H9 (cell line): ENCODE measurements around the gene LRCH4. TPM values are rescaled to one million over a fixed set of nuclear protein-coding genes. Genes with fewer than 3 reads are reported as not detected.

Experiments used
- DNase-seq: peaks from one replicate; pipeline ENCODE4 v3.0.0-alpha.2; 2017
- H2AFZ ChIP-seq: one replicate; pipeline ENCODE4 v1.6.1; 2013; ENCODE audit warnings: mild to moderate bottlenecking, low read length, control low read depth, moderate library complexity
- H2AK5ac ChIP-seq: 2 replicates; pipeline ENCODE4 v1.6.1; 2013; ENCODE audit warnings: low read length, control low read depth, mixed read lengths; ENCODE audit not compliant: insufficient read length
- H2BK120ac ChIP-seq: one replicate; pipeline ENCODE4 v1.6.1; 2013; ENCODE audit warnings: low read depth, mild to moderate bottlenecking, low read length, control low read depth, inconsistent platforms; ENCODE audit not compliant: poor library complexity, severe bottlenecking
- H2BK12ac ChIP-seq: 2 replicates; pipeline ENCODE4 v1.6.1; 2013; ENCODE audit warnings: low read length, control low read depth, mixed read lengths, low read depth; ENCODE audit not compliant: insufficient read length
- H2BK15ac ChIP-seq: 2 replicates; pipeline ENCODE4 v1.6.1; 2013; ENCODE audit warnings: low read depth, low read length, control low read depth
- H2BK20ac ChIP-seq: one replicate; pipeline ENCODE4 v1.6.1; 2013; ENCODE audit warnings: low read depth, mild to moderate bottlenecking, low read length, control low read depth, inconsistent platforms; ENCODE audit not compliant: poor library complexity, severe bottlenecking
- H2BK5ac ChIP-seq: 2 replicates; pipeline ENCODE4 v1.6.1; 2013; ENCODE audit warnings: low read length, control low read depth, mixed read lengths; ENCODE audit not compliant: insufficient read length
- H3K14ac ChIP-seq: 2 replicates; pipeline ENCODE4 v1.6.1; 2013; ENCODE audit warnings: low read length, control low read depth; ENCODE audit not compliant: insufficient read depth
- H3K18ac ChIP-seq: 2 replicates; pipeline ENCODE4 v1.6.1; 2013; ENCODE audit warnings: low read depth, mild to moderate bottlenecking, mixed read lengths, low read length, control low read depth; ENCODE audit not compliant: insufficient read length
- H3K23ac ChIP-seq: 2 replicates; pipeline ENCODE4 v1.6.1; 2013; ENCODE audit warnings: low read length, control low read depth, mixed read lengths, low read depth; ENCODE audit not compliant: insufficient read length
- H3K23me2 ChIP-seq: 2 replicates; pipeline ENCODE4 v1.6.1; 2013; ENCODE audit warnings: low read depth, mild to moderate bottlenecking, mixed read lengths, low read length, control low read depth; ENCODE audit not compliant: insufficient read length, poor library complexity, severe bottlenecking
- H3K27ac ChIP-seq: 2 replicates; pipeline ENCODE4 v1.5.1; 2013; ENCODE audit warnings: low read length, control low read depth, mixed read lengths, low read depth; ENCODE audit not compliant: insufficient read length
- H3K27me3 ChIP-seq: 2 replicates; pipeline ENCODE4 v1.6.1; 2013; ENCODE audit warnings: low read length, control low read depth, inconsistent platforms; ENCODE audit not compliant: insufficient read depth
- H3K4ac ChIP-seq: 2 replicates; pipeline ENCODE4 v1.6.1; 2013; ENCODE audit warnings: low read depth, mild to moderate bottlenecking, control low read depth, inconsistent platforms, low read length, moderate library complexity
- H3K4me1 ChIP-seq: 2 replicates; pipeline ENCODE4 v1.6.1; 2013; ENCODE audit warnings: low read length, control low read depth, inconsistent platforms; ENCODE audit not compliant: insufficient read depth
- H3K4me2 ChIP-seq: 2 replicates; pipeline ENCODE4 v1.6.1; 2013; ENCODE audit warnings: low read length, control low read depth, mixed read lengths; ENCODE audit not compliant: insufficient read length, insufficient read depth
- H3K56ac ChIP-seq: 2 replicates; pipeline ENCODE4 v1.6.1; 2013; ENCODE audit warnings: low read depth, mild to moderate bottlenecking, mixed read lengths, low read length, control low read depth; ENCODE audit not compliant: insufficient read length
- H3K79me1 ChIP-seq: 2 replicates; pipeline ENCODE4 v1.6.1; 2013; ENCODE audit warnings: low read depth, mild to moderate bottlenecking, moderate library complexity, low read length, control low read depth, inconsistent platforms; ENCODE audit not compliant: insufficient read depth, poor library complexity, severe bottlenecking
- H3K79me2 ChIP-seq: 2 replicates; pipeline ENCODE4 v1.6.1; 2013; ENCODE audit warnings: low read length, control low read depth, inconsistent platforms; ENCODE audit not compliant: insufficient read depth
- H3K9ac ChIP-seq: 2 replicates; pipeline ENCODE4 v1.6.1; 2013; ENCODE audit warnings: low read length, control low read depth, mixed read lengths; ENCODE audit not compliant: insufficient read length; ENCODE audit errors: extremely low read depth
- H3K9me3 ChIP-seq: one replicate; pipeline ENCODE4 v1.6.1; 2013; ENCODE audit warnings: low read depth, low read length, inconsistent platforms; ENCODE audit not compliant: control insufficient read depth
- H3T11ph ChIP-seq: one replicate; pipeline ENCODE4 v1.6.1; 2013; ENCODE audit warnings: mild to moderate bottlenecking, low read length, control low read depth, inconsistent platforms
- H4K20me1 ChIP-seq: one replicate; pipeline ENCODE4 v1.6.1; 2013; ENCODE audit not compliant: control insufficient read depth, insufficient read length, insufficient read depth
- H4K5ac ChIP-seq: 2 replicates; pipeline ENCODE4 v1.6.1; 2013; ENCODE audit warnings: low read depth, mild to moderate bottlenecking, mixed read lengths, low read length, control low read depth; ENCODE audit not compliant: insufficient read length
- H4K8ac ChIP-seq: replicated peaks from 2 replicates; pipeline ENCODE4 v1.6.1; 2013; ENCODE audit warnings: low read length, control low read depth, mixed read lengths, low read depth; ENCODE audit not compliant: insufficient read length
- H4K91ac ChIP-seq: 2 replicates; pipeline ENCODE4 v1.6.1; 2013; ENCODE audit warnings: low read depth, mild to moderate bottlenecking, moderate library complexity, mixed read lengths, low read length, control low read depth; ENCODE audit not compliant: insufficient read length
- H3K27ac Mint-ChIP-seq, 3 experiments: 2 replicates in 2 of 3; 3 replicates in 1 of 3; pipeline ENCODE4 v1.8.0; 2020 to 2021; ENCODE audit warnings: mixed read lengths in 3 of 3, mild to moderate bottlenecking in 1 of 3, moderate library complexity in 1 of 3
- H3K27me3 Mint-ChIP-seq: 2 replicates; pipeline ENCODE4 v1.8.0; 2021; ENCODE audit warnings: low read depth, mild to moderate bottlenecking, moderate library complexity, mixed read lengths
- H3K36me3 Mint-ChIP-seq, 3 experiments: 2 replicates in 2 of 3; 3 replicates in 1 of 3; pipeline ENCODE4 v1.8.0; 2020 to 2021; ENCODE audit warnings: low read depth in 3 of 3, mixed read lengths in 3 of 3; ENCODE audit not compliant: insufficient read depth in 1 of 3
- H3K4me1 Mint-ChIP-seq, 2 experiments: 2 replicates each; pipeline ENCODE4 v1.8.0; 2020; ENCODE audit warnings: mixed read lengths in 2 of 2
- H3K4me3 Mint-ChIP-seq, 2 experiments: 2 replicates in 1 of 2; 3 replicates in 1 of 2; pipeline ENCODE4 v1.8.0; 2020 to 2021; ENCODE audit warnings: mild to moderate bottlenecking in 2 of 2, mixed read lengths in 2 of 2, moderate library complexity in 1 of 2
- H3K9me3 Mint-ChIP-seq, 2 experiments: 2 replicates in 1 of 2; 3 replicates in 1 of 2; pipeline ENCODE4 v1.8.0; 2020; ENCODE audit warnings: mild to moderate bottlenecking in 2 of 2, mixed read lengths in 2 of 2, moderate library complexity in 1 of 2
- WGBS: extraction: QIAGEN DNeasy Blood & Tissue Kit; methylation state at CpG from one replicate; pipeline ENCODE4 v1.1.7; 2013; ENCODE audit warnings: missing lambda C conversion rate, low lambda C conversion rate, mixed read lengths; ENCODE audit not compliant: insufficient read length; ENCODE audit errors: extremely low coverage; 5-methylcytosine and 5-hydroxymethylcytosine counted together
- total RNA-seq: library from RNA; stranded (reverse); gene quantifications from 2 replicates; pipeline ENCODE4 v1.2.1, GENCODE V29; 2021
- TF ChIP-seq, protein P1 (sequence below): fragments of 200-600 bp; sonication (generic); conservative IDR thresholded peaks from 3 replicates; pipeline ENCODE4 v1.8.0; 2021; ENCODE audit warnings: antibody characterized with exemption, mild to moderate bottlenecking

LRCH4 gene
- total RNA-seq, 1 experiment from 2014 or later: 39.1 TPM

DNA sequence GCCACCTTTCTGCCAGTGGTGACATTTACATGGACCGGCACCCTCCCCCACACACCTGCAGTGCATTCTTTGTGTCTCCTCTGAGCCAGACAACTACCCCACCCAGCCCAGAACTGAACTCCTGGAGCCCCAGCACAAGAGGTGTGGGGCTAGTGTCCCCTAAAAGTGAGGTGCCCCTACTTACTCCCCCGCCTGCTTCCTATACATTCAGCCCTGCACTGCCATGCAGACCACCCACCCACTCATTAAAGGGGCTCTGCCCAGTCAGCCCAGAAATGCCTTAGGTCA lies 14.2 kb downstream of the LRCH4 start:
- no peak overlapping the region for H2BK5ac ChIP-seq
- no peaks in the 10 kb centered on the region for H4K20me1 ChIP-seq
- peaks cover 0 to 2% of the 10 kb centered on the region in 2 experiments; a peak in 1 of 5 replicates for H3K9me3 Mint-ChIP-seq
- H3K56ac ChIP-seq: no peak overlapping the region
- no peak overlapping the region for H3K9ac ChIP-seq
- no peak overlapping the region for H2BK12ac ChIP-seq
- H3K23ac ChIP-seq: no peak overlapping the region
- no peak overlapping the region for H3K4ac ChIP-seq
- WGBS: no CpG with 5 or more reads among the region's 2 CpGs
- no peak overlapping the region for H4K5ac ChIP-seq
- H2BK120ac ChIP-seq: no peak overlapping the region
- peaks cover 6 to 14% (median 13%) of the 10 kb centered on the region in 3 experiments; a peak in 6 of 7 replicates for H3K36me3 Mint-ChIP-seq
- TF ChIP-seq, protein P1, sequence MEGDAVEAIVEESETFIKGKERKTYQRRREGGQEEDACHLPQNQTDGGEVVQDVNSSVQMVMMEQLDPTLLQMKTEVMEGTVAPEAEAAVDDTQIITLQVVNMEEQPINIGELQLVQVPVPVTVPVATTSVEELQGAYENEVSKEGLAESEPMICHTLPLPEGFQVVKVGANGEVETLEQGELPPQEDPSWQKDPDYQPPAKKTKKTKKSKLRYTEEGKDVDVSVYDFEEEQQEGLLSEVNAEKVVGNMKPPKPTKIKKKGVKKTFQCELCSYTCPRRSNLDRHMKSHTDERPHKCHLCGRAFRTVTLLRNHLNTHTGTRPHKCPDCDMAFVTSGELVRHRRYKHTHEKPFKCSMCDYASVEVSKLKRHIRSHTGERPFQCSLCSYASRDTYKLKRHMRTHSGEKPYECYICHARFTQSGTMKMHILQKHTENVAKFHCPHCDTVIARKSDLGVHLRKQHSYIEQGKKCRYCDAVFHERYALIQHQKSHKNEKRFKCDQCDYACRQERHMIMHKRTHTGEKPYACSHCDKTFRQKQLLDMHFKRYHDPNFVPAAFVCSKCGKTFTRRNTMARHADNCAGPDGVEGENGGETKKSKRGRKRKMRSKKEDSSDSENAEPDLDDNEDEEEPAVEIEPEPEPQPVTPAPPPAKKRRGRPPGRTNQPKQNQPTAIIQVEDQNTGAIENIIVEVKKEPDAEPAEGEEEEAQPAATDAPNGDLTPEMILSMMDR: no peak
- H2AFZ ChIP-seq: no peak overlapping the region
- peaks cover 26 to 31% of the 10 kb centered on the region in 2 experiments for H3K4me1 Mint-ChIP-seq
- H3K14ac ChIP-seq: no peak overlapping the region
- H3K4me3 Mint-ChIP-seq: peak overlapping the region; percentile 2 to 29; a peak in 2 of 5 replicates
- peaks cover 9% of the 10 kb centered on the region for H3K23me2 ChIP-seq
- peaks cover 9% of the 10 kb centered on the region; the same call in 1 of the 2 replicates for H3K4me1 ChIP-seq
- no peak overlapping the region for H4K91ac ChIP-seq
- H3K9me3 ChIP-seq: no peaks in the 10 kb centered on the region
- H2BK15ac ChIP-seq: no peak overlapping the region
- peak overlapping the region; percentile 77 to 93 (median 91); a peak in 5 of 7 replicates for H3K27ac Mint-ChIP-seq
- H3K79me1 ChIP-seq: no peaks in the 10 kb centered on the region
- DNase-seq: peak; percentile 64
- H3K27me3 ChIP-seq: no peaks in the 10 kb centered on the region
- no peak overlapping the region for H2AK5ac ChIP-seq
- peaks cover 5% of the 10 kb centered on the region for H3K27me3 Mint-ChIP-seq
- H4K8ac ChIP-seq: no peak overlapping the region
- H2BK20ac ChIP-seq: no peak overlapping the region
- H3K27ac ChIP-seq: no peak overlapping the region
- H3K18ac ChIP-seq: no peak overlapping the region
- H3K79me2 ChIP-seq: no peaks in the 10 kb centered on the region
- H3T11ph ChIP-seq: no peak overlapping the region
- no peak overlapping the region for H3K4me2 ChIP-seq
